Nephron progenitor cell (in vitro differentiated cells): ENCODE measurements around the gene REG4.

Source experiments
- DNase-seq: peaks from one replicate; pipeline ENCODE4 v3.0.0; 2021
- H3K27ac Mint-ChIP-seq: 2 replicates; pipeline ENCODE4 v1.8.0; 2021; ENCODE audit warnings: mild to moderate bottlenecking, moderate library complexity, mixed read lengths
- H3K27me3 Mint-ChIP-seq: 2 replicates; pipeline ENCODE4 v1.8.0; 2021; ENCODE audit warnings: mild to moderate bottlenecking, low read depth, mixed read lengths; ENCODE audit not compliant: poor library complexity
- H3K36me3 Mint-ChIP-seq: 2 replicates; pipeline ENCODE4 v1.8.0; 2021; ENCODE audit warnings: low read depth, mixed read lengths
- H3K4me1 Mint-ChIP-seq: 2 replicates; pipeline ENCODE4 v1.8.0; 2021; ENCODE audit warnings: mixed read lengths
- H3K4me3 Mint-ChIP-seq: 2 replicates; pipeline ENCODE4 v1.8.0; 2021; ENCODE audit warnings: mild to moderate bottlenecking, moderate library complexity, mixed read lengths
- H3K9me3 Mint-ChIP-seq: 2 replicates; pipeline ENCODE4 v1.8.0; 2021; ENCODE audit warnings: mild to moderate bottlenecking, moderate library complexity, mixed read lengths
- CTCF ChIP-seq: fragments of 200-600 bp; sonication (generic); IDR thresholded peaks from 2 replicates; pipeline ENCODE4 v1.5.0; 2021; ENCODE audit warnings: antibody characterized with exemption

REG4 gene

GRCh38 chr1:119805746-119806145 is 5.5 kb downstream of the REG4 start:
- no peaks in the 10 kb centered on the region for H3K36me3 Mint-ChIP-seq
- TF ChIP-seq CTCF: no peak
- H3K4me3 Mint-ChIP-seq: no peak overlapping the region
- no peaks in the 10 kb centered on the region for H3K9me3 Mint-ChIP-seq
- no peak for DNase-seq
- peaks cover 19% of the 10 kb centered on the region for H3K27me3 Mint-ChIP-seq
- H3K27ac Mint-ChIP-seq: peak overlapping the region; percentile 5
- H3K4me1 Mint-ChIP-seq: no peaks in the 10 kb centered on the region

- H3K27me3 Mint-ChIP-seq: peaks cover 16% of the 10 kb centered on the region
- DNase-seq: no peak
- no peak overlapping the region for H3K4me3 Mint-ChIP-seq
- no peak for TF ChIP-seq CTCF
- peak overlapping the region; percentile 5 for H3K27ac Mint-ChIP-seq
- H3K9me3 Mint-ChIP-seq: no peaks in the 10 kb centered on the region
- no peaks in the 10 kb centered on the region for H3K4me1 Mint-ChIP-seq
- H3K36me3 Mint-ChIP-seq: no peaks in the 10 kb centered on the region
Measured at GRCh38 chr1:119805247-119805646, 6.0 kb downstream of the REG4 start.

GRCh38 chr1:119799599-119800177 is 11.6 kb downstream of the REG4 start:
- H3K27ac Mint-ChIP-seq: no peak overlapping the region
- H3K4me3 Mint-ChIP-seq: no peak overlapping the region
- TF ChIP-seq CTCF: no peak
- DNase-seq: no peak
- no peaks in the 10 kb centered on the region for H3K27me3 Mint-ChIP-seq
- H3K36me3 Mint-ChIP-seq: no peaks in the 10 kb centered on the region
- H3K4me1 Mint-ChIP-seq: peaks cover 8% of the 10 kb centered on the region
- H3K9me3 Mint-ChIP-seq: no peaks in the 10 kb centered on the region

- peaks cover 8% of the 10 kb centered on the region for H3K4me1 Mint-ChIP-seq
- no peak for TF ChIP-seq CTCF
- H3K9me3 Mint-ChIP-seq: no peaks in the 10 kb centered on the region
- H3K27ac Mint-ChIP-seq: no peak overlapping the region
- H3K36me3 Mint-ChIP-seq: no peaks in the 10 kb centered on the region
- H3K27me3 Mint-ChIP-seq: no peaks in the 10 kb centered on the region
- no peak for DNase-seq
- H3K4me3 Mint-ChIP-seq: no peak overlapping the region
Measured at GRCh38 chr1:119799003-119799402, 12.3 kb downstream of the REG4 start.

- Mint-ChIP-seq H3K4me3 (no peak overlapping the region), H3K9me3 (no peaks in the 10 kb centered on the region), H3K27me3 (peaks cover 1% of the 10 kb centered on the region), H3K4me1 (peaks cover 8% of the 10 kb centered on the region), H3K36me3 (no peaks in the 10 kb centered on the region), H3K27ac (peak overlapping the region; percentile 48)
- no peak for DNase-seq
- no peak for TF ChIP-seq CTCF
Measured at GRCh38 chr1:119797606-119798005, 13.7 kb downstream of the REG4 start.

- peaks cover 3% of the 10 kb centered on the region for H3K27me3 Mint-ChIP-seq
- no peak for TF ChIP-seq CTCF
- DNase-seq: no peak
- H3K9me3 Mint-ChIP-seq: no peaks in the 10 kb centered on the region
- H3K36me3 Mint-ChIP-seq: no peaks in the 10 kb centered on the region
- peak overlapping the region; percentile 48 for H3K27ac Mint-ChIP-seq
- no peak overlapping the region for H3K4me3 Mint-ChIP-seq
- peaks cover 8% of the 10 kb centered on the region for H3K4me1 Mint-ChIP-seq
Measured at GRCh38 chr1:119797162-119797561, 14.1 kb downstream of the REG4 start.
